K562 (cell line): ENCODE data around the gene DNAJB12. TPM values are rescaled to one million over a fixed set of nuclear protein-coding genes. Genes with fewer than 3 reads are reported as not detected.

Experiments used
- FOXJ2 ChIP-seq: fragments of 200-800 bp; sonication (Bioruptor generic); IDR thresholded peaks from 2 replicates; pipeline ENCODE4 v1.6.1; 2016; ENCODE audit warnings: missing genetic modification characterization, missing compliant biosample characterization
- GTF2A2 ChIP-seq: IDR thresholded peaks from 2 replicates; pipeline ENCODE4 v1.6.1; 2016; ENCODE audit warnings: mild to moderate bottlenecking, missing genetic modification characterization, missing compliant biosample characterization
- ID3 ChIP-seq, 2 experiments: fragments of 250-450 bp in 1 of 2; fragments of 450-650 bp in 1 of 2; sonication (Bioruptor Pico) in 1 of 2; IDR thresholded peaks; 2 replicates each; pipeline versions ENCODE4 v1.6.1 to v1.8.0; 2016 to 2021; ENCODE audit warnings: mild to moderate bottlenecking in 2 of 2, moderate library complexity in 2 of 2, missing compliant biosample characterization in 1 of 2, missing genetic modification characterization in 1 of 2
- RREB1 ChIP-seq: fragments of 250-450 bp; sonication (Bioruptor Pico); IDR thresholded peaks from 2 replicates; pipeline ENCODE4 v1.4.0; 2020
- SIN3B ChIP-seq: fragments of 450-650 bp; IDR thresholded peaks from 2 replicates; pipeline ENCODE4 v1.6.1; 2017; ENCODE audit warnings: low read depth, mild to moderate bottlenecking, moderate library complexity
- SRSF3 ChIP-seq: fragments of 200-400 bp; formaldehyde crosslinking; IDR thresholded peaks from 2 replicates; pipeline ENCODE4 v1.6.1; 2016; ENCODE audit warnings: mild to moderate bottlenecking, low read length, moderate library complexity; ENCODE audit not compliant: insufficient read depth
- TFAM ChIP-seq: fragments of 250-450 bp; sonication (Bioruptor Pico); conservative IDR thresholded peaks from 2 replicates; pipeline ENCODE4 v1.5.0; 2021; ENCODE audit warnings: mild to moderate bottlenecking, moderate library complexity
- ZC3H11A ChIP-seq: IDR thresholded peaks from 2 replicates; pipeline ENCODE4 v1.6.1; 2012; ENCODE audit warnings: low read depth, low read length, improper control_type of control experiment
- ZNF77 ChIP-seq: fragments of 250-450 bp; sonication (Bioruptor Pico); IDR thresholded peaks from 2 replicates; pipeline ENCODE4 v1.5.0; 2020
- polyA plus RNA-seq, 8 experiments: library from polyadenylated mRNA; depleted of rRNA in 4 of 8; stranded (reverse) in 5 of 8; unstranded in 3 of 8; fragments of >200 nt; fragmentation: Nextera tagmentation in 2 of 8; fragmentation: Illumina TruSeq in 1 of 8; extraction: Ambion mirVana in 2 of 8; extraction: Trizol in 1 of 8; gene quantifications; 2 replicates each; pipeline versions ENCODE4 v1.2.1 to v1.2.3, GENCODE V29; 2011 to 2014; ENCODE audit warnings: inconsistent platforms in 1 of 8, missing spikeins in 1 of 8
- total RNA-seq, 7 experiments: library from RNA; depleted of rRNA in 6 of 7; stranded (reverse); fragments of >200 nt in 6 of 7; fragmentation: Illumina TruSeq in 2 of 7; extraction: Trizol in 2 of 7; gene quantifications; 2 replicates each; pipeline versions ENCODE4 v1.2.1 to v1.2.3, GENCODE V29; 2011 to 2021; ENCODE audit warnings: low replicate concordance in 1 of 7
- TF ChIP-seq, protein P1 (sequence below): sonication (generic); formaldehyde crosslinking; IDR thresholded peaks from 2 replicates; pipeline ENCODE4 v1.8.0; 2023; ENCODE audit warnings: mild to moderate bottlenecking, missing genetic modification reagents
- TF ChIP-seq, protein P2 (sequence below): fragments of 450-650 bp; formaldehyde crosslinking; IDR thresholded peaks from 2 replicates; pipeline ENCODE4 v1.4.0; 2020; ENCODE audit warnings: mild to moderate bottlenecking, moderate library complexity

The DNAJB12 gene
- total and polyA plus RNA-seq, 9 of the 15 experiments (the other 6 are each of a cell fraction or from before 2014, with no cell fraction given) = 3.5 to 31.5 (median 20.3) TPM

DNA sequence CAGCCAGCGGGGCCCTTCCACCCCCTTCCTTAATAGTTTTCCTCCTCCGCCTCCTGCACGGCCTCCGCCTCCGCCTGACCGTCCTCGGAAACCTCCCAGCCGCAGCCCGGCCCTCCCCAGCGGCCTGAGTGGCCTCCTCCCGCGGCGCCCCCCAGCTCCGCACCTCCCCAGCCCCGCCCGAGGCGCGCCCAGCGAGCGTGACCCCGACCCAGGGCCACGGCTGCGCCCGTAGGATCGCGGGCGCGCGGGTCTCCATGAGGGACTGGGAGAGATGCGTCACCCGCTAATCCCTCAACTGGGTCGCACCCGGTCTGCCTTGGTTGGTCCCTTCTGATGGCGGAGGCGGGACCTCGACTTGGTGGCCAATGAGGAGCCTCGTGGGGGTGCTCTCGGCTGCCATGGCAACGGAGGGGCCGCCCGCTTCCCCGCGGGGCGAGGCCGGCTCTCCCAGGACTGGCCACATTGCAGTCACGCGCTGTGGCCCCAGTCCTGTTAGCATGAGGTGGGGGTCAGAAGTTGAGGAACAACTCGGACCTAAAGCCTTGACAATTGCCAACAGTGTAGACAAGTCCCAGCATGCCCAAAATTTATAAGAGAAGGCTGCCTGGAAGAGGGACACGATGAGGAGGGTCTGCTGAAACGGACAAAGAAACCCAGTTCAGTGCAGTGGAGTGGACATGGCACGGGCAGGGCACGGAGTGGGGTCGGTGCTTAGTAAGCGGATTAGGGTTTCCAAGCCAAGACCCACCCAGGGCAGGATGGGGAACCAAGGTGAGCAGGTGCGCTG is 56.7 kb downstream of the DNAJB12 start (continued):
- TF ChIP-seq TFAM (CRISPR knock-in tag) (no peak), FOXJ2 (peak; percentile 97), GTF2A2 (tag) (no peak), RREB1 (CRISPR knock-in tag) (peak; percentile 92; the same call in 1 of the 2 replicates), SIN3B (peak; percentile 54; the same call in 1 of the 2 replicates), ZNF77 (CRISPR knock-in tag) (no peak), SRSF3 (no peak), ID3 (CRISPR knock-in tag; IDR thresholded peaks at IDR 0.05) (no peak), ID3 (tag; IDR thresholded peaks at IDR 0.05) (peak; percentile 94), ZC3H11A (no peak)
- TF ChIP-seq, protein P1, sequence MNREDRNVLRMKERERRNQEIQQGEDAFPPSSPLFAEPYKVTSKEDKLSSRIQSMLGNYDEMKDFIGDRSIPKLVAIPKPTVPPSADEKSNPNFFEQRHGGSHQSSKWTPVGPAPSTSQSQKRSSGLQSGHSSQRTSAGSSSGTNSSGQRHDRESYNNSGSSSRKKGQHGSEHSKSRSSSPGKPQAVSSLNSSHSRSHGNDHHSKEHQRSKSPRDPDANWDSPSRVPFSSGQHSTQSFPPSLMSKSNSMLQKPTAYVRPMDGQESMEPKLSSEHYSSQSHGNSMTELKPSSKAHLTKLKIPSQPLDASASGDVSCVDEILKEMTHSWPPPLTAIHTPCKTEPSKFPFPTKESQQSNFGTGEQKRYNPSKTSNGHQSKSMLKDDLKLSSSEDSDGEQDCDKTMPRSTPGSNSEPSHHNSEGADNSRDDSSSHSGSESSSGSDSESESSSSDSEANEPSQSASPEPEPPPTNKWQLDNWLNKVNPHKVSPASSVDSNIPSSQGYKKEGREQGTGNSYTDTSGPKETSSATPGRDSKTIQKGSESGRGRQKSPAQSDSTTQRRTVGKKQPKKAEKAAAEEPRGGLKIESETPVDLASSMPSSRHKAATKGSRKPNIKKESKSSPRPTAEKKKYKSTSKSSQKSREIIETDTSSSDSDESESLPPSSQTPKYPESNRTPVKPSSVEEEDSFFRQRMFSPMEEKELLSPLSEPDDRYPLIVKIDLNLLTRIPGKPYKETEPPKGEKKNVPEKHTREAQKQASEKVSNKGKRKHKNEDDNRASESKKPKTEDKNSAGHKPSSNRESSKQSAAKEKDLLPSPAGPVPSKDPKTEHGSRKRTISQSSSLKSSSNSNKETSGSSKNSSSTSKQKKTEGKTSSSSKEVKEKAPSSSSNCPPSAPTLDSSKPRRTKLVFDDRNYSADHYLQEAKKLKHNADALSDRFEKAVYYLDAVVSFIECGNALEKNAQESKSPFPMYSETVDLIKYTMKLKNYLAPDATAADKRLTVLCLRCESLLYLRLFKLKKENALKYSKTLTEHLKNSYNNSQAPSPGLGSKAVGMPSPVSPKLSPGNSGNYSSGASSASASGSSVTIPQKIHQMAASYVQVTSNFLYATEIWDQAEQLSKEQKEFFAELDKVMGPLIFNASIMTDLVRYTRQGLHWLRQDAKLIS (CRISPR knock-in tag) = peak; percentile 37; the same call in 1 of the 2 replicates
- TF ChIP-seq, protein P2, sequence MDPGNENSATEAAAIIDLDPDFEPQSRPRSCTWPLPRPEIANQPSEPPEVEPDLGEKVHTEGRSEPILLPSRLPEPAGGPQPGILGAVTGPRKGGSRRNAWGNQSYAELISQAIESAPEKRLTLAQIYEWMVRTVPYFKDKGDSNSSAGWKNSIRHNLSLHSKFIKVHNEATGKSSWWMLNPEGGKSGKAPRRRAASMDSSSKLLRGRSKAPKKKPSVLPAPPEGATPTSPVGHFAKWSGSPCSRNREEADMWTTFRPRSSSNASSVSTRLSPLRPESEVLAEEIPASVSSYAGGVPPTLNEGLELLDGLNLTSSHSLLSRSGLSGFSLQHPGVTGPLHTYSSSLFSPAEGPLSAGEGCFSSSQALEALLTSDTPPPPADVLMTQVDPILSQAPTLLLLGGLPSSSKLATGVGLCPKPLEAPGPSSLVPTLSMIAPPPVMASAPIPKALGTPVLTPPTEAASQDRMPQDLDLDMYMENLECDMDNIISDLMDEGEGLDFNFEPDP (CRISPR knock-in tag) = peak; percentile 77; the same call in 1 of the 2 replicates
